NK-92 treated with Interleukin-12 subunit alpha and Interleukin-12 subunit beta, amount 100 ng/mL, for 24 hours (cell line): ENCODE results near the gene PGLYRP2.
"Not testable (repeated sequence)": the region's sequence is repeated elsewhere in the genome, so short reads cannot be mapped to it uniquely, and the experiment has no call there.

Experiments used
- DNase-seq: peaks from one replicate; lab custom pipeline; 2025; lab: John Stamatoyannopoulos, UW

PGLYRP2 gene

DNA sequence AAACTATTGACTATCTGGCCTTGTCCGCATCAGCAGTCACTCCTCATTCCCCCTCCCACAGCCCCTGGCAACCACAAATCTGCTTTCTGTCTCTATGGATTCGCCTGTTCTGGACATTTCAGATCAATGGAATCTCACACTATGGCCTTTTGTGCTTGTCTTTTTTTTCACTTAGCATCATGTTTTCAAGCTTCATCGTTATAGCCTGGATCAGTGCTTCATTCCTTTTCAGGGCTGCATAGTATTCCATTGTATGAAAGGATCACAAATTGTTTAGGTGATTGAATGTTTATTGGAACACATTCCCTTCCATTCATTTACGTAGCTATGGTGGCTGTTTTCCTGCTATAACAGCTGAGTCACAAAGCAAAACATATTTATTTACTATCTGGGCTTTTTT lies 7.7 kb upstream of the PGLYRP2 start:
- no peak for DNase-seq

DNA sequence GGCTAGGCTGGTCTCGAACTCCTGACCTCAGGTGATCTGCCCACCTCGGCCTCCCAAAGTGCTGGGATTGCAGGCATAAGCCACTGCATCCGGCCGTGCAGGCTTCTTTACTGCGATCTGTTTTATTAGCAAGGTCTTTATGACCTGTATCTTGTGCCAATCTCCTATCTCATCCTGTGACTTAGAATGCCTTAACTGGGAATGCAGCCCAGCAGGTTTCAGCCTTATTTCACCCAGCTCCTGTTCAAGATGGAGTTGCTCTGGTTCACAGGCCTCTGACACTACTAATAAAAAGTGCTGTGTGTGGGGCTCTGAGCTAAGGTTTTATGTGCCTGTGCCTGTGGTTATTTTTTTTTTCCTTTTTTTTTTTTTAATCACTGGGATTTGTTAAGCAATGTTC lies 6.5 kb upstream of the PGLYRP2 start:
- DNase-seq, result not testable (repeated sequence)

DNA sequence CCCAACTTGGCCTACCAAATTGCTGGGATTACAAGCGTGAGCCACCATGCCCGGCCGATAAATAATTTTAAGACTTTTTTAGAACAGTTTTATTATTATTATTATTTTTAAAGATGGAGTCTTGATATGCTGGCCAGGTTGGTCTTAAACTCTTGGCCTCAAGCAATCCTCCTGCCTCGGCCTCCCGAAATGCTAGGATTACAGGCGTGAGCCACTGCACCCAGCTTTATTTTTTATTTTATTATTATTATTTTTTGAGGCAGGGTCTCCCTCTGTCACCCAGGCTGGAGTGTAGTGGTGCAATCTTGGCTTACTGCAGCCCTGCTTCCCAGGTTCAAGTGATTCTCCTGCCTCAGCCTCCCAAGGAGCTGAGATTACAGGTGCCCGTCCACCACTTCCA lies 1.7 kb upstream of the PGLYRP2 start:
- not testable (repeated sequence) for DNase-seq

DNA sequence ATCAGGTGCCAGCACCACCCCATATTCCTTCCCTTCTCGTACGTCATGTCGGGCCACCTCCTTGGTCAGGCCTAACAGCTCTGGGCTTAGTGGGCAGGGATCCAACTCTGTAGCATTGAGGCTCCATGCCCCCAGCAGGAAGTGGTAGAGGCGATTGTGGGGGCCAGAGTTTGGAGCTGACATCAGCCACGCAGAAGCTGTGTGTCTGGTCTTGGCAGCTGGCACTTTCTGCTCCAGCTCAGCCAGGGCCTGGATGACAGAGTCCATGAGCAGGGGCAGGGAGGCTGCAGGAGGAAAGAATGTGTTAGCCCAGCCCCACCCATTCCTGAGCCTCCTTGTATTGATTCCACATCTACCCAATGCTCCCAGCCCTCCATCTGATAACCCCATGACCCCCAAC lies 3.0 kb downstream of the PGLYRP2 start:
- no peak for DNase-seq

DNA sequence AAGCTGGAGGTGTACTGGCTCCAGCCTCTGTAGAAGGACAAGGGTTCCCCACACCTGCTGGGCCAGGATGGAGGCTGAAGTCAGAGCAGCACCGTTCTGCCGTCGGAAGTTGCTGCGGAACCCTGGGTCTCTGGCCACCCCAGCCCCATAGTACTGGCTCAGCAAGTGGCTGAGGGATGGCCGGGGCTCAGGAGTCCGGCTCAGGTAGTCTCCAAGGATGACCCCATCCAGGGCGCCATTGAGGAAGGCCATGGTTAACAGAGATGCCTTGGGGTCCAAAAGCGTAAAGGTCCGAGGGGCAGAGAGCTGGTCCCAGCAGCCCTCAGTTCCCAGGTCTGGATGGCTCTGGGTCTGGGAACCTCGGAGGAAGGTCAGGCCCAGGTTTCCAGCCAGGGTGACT lies 3.7 kb downstream of the PGLYRP2 start:
- DNase-seq, result no peak

DNA sequence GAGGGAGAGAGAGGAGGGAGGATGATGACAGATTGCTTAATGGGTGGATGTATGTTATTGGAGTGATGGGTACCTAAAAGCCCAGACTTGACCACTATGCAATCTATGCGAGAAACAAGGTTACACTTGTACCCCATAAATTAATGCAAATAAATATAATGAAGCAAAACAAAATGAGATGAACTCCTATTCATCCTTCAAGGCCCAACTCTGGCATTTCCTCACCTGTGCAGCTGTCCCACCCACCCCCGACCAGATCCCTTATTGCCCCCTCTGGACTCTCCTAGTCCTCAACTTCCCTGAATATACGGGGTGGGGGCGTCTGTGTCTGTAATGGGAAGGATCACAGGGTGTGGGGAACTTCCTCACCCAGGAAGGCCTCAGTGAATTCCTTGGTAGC lies 4.1 kb downstream of the PGLYRP2 start:
- DNase-seq, result no peak

DNA sequence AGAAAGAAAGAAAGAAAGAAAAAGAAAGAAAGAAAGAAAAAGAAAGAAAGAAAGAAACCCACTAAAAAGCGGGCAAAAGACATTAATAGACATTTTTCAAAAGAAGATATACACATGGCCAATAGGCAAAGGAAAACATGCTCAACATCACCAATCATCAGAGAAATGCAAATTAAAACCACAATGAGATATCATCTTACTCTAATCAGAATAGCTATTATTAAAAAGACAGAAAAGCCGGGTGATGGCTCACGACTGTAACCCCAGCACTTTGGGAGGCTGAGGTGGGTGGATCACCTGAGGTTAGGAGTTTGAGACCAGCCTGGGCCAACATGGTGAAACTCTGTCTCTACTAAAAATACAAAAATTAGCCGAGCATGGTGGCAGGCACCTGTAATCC lies 5.5 kb downstream of the PGLYRP2 start:
- not testable (repeated sequence) for DNase-seq

DNA sequence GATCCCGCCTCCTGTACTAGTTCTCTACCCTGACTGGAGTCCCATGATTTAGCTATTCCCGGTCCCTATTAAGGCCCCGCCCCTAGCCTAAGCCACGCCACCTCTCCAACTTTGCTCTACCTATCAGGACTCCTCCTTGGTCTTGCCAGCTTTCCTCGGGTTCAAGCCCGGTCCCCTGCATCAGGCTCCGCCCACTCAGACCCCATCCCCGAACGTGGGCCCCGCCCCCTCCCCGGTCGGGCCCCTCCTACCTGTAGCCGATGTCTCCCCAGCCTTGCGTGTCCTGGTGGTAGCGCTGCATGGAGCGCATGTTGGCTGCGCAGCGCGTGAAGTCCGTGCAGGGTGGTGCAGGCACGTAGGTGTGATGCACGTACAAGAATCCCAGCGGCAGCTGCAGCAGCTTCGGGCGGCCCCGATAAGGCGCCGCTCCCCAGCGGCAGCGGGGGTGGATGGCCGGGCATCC lies 7.6 kb downstream of the PGLYRP2 start:
- DNase-seq, result no peak

DNA sequence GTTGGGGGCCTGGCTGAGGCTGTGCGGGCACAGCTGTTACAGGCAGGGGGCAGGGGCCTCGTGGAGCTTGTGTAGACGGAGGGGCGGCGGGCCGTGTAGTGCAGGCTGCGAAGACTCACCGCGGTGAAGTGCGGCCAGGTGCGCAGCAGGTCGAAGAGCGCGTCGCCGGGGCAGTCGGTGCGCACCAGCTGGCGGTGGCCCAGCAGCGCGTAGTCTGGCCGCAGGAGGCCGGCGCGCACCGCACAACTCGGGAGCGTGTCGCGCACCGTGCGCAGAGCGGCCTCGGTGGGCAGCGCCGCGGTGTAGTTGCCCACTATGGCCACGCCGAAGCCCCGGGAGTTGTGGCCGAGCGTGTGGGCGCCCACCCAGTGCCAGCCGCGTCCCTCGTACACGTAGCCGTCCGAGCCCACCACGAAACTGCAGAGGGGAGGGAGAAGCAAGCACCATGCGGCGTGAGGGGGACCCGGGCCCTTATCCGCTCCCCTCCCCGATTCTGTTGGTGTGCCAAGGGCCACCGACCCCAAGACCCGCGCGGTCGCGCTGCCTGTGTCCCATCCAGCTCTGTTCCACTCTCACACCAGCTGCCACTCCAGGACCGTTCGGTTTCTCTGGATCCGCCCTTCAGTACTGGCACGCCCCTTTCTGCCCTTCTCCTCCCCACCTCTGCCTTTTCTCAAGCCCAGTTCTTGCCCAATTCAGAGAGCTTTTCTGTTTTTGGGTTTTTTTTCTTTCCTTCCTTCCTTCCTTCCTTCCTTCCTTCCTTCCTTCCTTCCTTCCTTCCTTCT lies 9.6 kb downstream of the PGLYRP2 start:
- no peak for DNase-seq

DNA sequence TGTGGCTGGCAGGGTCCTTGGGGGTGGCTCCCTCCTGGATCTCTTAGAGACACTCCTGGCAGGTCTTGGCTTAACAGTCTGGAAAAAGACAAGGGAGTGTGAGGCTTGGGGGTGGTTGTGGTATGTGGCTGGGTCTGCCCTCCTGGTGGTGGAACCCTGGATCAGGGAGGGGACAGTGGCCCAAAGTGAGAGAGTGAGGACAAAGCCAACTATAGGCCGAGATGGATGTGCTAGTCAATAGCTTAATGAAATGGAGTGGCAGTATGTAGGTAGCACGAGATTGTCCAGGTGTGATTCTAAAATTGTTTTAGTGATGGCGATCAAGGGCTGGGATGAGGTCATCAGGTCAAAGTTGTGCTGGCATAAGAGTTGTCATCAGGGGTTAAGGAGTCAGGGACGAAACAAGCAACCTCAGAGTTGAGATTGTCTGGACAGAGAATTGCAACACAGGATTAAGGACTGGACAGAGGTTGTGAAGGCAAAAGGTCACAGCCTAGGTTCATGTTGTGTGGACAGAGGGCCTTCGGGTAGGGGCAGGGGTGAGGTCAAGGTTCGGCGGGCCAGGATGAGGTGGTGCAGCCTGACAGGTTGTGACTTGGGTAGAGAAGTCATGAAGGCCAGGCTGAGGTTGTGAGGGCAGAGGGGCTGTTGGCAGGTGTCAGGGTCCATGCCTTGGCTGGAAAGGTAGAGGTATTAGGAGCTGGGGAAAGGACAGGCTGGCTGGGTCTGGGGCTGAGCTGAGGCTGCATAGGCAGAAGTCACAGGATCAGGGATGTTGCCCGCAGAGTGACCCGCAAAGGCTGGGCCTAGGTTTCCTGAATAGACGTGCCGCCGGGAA lies 10.4 kb downstream of the PGLYRP2 start:
- no peak for DNase-seq

DNA sequence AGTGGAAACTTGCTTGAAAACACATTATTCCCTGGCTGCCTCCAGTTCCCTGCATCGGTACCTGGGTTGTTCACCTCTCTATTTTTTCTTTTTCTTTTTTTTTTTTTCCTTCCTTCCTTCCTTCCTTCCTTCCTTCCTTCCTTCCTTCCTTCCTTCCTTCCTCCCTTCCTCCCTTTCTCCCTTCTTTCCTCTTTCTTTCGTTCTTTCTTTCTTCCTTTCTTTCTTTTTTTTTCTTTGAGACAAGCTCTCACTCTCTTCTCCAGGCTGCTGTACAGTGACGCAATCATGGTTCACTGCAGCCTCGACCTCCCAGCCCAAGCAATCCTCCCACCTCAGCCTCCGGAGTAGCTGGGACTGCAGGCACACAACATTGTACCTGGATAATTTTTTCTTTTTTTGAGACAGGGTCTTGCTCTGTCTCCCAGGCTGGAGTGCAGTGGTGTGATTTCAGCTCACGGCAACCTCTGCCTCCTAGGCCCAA lies 11.5 kb downstream of the PGLYRP2 start:
- DNase-seq, result no peak

DNA sequence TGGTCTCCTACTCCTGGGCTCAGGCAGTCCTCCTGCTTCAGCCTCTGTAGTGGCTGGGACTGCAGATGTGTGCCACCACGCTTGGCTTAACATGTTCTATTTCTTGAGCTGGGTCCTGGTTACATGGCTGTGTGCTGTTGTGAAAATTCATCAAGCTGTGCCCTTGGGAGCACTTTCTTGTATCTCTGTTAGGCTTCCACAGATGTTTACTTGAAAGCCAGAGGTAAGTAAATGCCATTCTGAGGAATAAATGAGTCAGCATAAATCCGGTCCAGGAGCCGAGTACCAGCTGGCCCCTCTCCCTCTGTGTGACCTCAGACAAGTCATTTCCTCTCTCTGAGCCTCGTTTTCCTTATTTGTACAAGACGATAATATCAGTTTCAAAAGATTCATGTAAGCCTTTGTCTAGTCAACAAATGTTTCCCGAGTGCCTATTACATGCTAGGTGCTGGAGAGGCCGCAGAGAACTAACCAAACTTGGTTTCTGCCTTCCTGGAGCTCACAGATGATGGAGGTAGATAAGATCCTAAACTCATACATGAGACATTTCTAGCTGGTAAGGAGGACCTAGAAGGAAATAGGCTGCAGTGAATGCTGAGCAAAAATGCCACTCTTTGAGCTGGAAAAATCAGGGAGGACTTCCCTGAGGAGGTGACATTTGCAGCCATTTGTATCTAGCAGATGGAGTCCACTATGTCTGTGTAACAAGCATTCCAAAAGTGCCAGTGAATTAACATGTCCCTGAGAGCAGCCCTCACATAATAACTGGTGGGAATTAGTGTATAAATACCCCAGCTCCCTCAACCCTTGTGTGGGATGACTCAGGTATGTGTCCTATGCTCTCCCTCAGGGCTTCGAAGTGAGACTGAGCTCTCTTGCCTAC lies 12.2 kb downstream of the PGLYRP2 start:
- DNase-seq, result peak; percentile 41

DNA sequence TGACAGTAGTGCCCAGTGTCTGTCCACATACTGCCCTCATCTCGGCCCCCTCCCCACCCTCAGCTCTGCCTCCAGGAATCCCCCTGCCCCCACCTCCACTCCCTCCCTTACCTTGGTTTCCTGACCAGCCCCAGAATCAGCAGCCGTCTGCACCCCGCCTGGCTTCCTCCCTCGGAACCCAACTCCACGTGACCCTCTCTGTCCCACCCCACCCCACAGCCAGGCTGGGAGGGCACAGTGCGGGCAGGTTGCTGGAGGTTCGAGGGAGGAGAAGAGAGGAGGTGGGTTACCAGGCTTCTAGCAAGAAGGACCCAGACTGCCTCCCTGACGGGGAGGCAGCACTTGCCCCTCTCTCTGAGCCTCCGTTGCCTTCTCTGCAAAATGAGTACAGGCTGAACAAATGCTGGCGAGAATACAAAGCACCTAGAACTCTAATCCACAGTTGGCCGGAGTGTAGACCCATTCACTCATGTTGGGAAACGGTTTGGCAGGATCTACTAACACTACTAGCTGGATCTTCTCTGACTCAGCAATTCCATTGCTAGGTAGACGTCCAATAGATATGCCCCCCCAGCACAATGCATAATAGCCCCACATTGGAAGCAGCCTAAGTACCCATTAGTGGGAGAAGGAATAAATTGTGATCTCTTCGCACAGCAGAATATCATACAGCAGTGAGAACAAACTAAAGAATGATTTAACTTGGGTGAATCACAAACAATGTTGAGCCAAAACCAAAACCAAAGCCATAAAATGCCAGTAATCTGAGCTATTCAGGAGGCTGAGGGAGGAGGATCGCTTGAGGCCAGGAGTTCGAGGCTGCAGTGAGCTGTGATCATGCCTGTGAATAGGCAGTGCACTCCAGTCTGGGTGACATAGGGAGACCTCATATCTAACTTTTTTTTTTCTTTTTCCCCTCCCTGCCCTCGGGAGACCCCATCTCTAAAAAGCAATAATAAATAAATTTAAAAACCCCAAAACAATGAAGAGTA lies 14.6 kb downstream of the PGLYRP2 start, which contains the start of gene RASAL3:
Gene RASAL3, minus strand, starts transcription at position 151 of the 992 bp plus-strand sequence. CDS start 186 bp downstream, outside the sequence.
- peak; percentile 75 for DNase-seq

DNA sequence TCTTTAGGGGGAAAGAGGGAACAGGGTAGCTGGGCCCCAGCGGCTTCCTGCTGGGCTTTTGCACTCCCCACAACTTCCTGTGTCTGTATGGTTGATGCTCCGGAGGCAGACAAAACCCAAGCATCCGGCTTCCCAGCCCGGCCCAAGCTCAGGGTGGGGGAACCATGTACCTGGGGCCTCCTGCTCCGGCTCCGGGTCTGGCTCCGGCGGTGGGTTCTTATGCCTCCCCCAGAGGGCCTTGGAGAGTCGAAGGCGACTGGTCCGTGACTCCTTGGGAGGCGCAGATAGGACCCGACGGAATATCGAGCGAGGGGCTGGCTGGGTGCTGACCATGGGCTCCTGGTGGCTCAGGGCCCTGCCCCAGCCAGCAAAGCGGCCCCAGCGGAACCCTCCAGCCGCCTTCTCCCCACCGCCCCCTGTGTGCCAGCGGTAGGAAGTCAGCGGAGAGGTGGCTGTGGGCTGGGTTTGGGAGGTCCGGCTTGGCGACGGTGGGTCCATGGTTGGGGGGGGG lies 15.4 kb downstream of the PGLYRP2 start:
- peak; percentile 74 for DNase-seq

DNA sequence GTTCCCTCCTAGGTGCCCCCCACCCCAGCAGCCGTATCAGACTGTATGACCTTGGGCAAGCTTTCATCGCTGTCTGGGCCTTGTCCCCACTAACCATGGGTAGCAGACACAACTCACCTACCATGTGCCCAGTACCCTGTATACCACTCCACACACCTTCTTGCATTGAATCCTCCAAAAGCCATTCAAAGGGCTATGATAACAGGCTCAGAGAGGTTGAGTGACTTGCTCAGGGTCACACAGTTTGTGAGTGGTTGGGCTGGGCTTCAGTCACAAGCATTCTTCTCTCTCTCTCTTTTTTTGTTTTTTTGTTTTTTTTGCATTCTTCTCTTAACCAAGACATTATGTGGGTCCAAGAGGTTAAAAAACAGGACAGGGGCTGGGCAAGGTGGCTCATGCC lies 17.6 kb downstream of the PGLYRP2 start:
- no peak for DNase-seq

DNA sequence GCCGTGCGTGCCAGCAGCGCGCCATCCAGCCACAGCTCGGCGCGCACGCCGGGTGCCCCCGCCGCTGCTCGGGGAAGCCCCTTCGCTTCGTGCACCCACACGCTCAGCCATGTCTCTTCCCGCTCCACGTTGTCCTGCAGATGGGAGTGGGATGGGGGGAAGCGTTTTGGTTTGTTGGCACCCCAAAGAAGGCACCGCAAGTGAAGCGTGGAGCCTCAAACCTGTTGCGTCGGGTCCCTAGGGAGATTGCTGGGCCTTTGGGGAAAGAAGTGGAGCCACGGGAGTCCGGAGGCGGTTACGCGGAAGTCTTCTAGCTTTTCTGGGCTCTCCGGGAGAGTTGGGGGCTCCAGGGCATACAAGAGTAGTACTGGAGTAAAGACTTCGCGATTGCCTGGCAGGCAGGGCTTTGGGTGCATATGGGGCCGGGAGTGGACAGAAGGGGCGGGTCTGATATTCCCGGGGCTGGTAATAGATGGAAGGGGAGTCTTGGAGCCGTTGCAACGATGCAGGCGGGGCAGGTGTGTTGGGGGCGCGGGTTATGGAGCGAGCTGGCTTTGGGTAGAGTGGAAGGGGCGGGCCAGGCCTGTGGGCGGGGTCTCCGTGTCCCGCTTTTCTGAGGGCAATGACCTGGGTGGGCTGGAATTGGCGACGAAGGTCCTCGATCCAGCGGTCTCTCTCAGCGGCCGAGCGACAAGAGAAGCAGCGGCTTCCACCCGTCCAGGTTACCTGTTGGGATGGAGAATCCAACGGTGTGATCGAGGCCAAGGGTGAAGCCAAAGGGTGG lies 21.4 kb downstream of the PGLYRP2 start:
- DNase-seq, result no peak

DNA sequence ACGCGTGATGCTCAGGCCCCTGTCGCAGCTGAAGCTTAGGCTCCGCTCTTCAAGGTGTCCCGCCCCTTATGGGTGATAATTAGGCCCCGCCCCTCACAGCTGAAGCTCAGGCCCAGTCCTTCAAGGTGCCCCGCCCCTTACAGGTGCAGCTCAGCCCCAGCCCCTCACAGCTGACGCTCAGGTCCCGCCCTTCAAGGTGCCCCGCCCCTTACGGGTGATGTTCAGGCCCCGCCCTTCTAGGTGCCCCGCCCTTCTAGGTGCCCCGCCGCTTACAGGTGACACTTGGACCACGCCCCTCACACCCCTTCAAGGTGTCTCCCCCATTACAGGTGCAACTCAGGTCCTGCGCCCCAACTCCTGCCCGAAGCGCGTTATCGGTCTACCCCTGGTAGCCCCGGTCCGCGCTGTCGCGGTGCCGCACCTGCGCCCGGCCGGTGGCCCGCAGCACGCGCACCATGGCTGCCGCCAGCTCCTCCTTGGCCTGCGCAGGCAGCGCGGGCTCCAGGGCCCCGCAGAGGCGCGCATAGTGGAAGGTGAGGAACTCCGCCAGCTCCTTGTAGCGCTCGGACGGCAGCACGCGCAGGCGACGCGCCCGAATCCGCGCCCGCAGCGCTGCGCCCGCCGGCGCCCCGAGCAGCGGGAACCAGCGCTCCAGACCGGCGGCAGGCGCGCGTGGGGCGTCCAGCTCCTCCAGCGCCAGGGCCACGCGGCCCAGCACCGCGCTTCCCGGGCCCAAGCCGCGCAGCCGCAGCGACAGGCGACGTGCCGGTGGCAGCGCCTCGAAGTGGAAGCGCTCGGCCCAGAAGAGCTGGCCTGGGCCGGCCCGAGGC lies 22.2 kb downstream of the PGLYRP2 start:
- no peak for DNase-seq

DNA sequence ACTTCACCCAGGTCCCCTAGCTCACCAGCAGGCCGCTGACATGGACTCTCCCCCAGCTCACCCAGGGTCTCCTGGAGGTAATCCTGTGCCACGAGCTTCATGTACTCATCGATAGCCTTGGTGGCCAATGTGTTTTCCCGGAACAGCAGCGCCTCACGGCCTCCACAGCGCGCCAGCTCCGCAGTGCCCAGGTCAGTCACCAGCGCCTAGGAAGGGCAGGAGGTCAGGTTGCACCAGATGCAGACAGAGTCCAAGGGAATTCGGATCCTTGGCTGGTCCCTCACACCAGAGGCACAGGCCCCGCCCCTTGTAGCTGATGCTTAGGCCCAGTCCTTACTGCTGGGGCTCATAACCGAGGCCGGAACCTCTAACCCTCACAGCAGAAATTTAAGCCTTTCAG lies 22.9 kb downstream of the PGLYRP2 start:
- DNase-seq, result no peak

DNA sequence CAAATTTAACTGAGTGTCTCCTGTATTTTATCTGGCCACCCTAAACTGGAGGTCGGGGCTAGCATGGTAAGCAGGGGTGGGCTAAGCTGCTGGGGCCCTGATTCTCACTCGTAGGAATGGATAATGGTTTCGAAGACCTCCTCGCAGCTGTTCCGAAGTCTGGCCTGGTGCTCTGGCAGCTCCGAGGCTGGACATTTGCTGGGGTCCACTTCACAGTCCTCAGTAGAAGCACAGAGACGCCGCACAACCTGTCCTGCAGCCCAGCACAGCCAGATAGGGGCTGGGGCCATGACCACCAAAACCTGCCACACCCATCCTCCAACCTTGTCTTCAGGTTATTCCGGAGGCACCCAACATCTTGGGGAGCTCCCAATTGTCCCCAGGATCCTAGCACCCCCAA lies 23.3 kb downstream of the PGLYRP2 start:
- DNase-seq, result no peak
